HG02588 (cell line): ENCODE results near the gene ARHGAP15.
A peak's percentile ranks its signal among the peaks of the same experiment; 100 is the strongest.

ENCODE experiments used
- ATAC-seq: cut with Tn5 transposase; IDR thresholded peaks from one replicate; pipeline ENCODE4 v1.9.1; 2021; ENCODE audit warnings: mild to moderate bottlenecking, moderate library complexity; ENCODE audit not compliant: unreplicated experiment

ARHGAP15 gene

GRCh38 chr2:143476336-143477087 is 347.3 kb downstream of the ARHGAP15 start:
- ATAC-seq, result no peak

DNA sequence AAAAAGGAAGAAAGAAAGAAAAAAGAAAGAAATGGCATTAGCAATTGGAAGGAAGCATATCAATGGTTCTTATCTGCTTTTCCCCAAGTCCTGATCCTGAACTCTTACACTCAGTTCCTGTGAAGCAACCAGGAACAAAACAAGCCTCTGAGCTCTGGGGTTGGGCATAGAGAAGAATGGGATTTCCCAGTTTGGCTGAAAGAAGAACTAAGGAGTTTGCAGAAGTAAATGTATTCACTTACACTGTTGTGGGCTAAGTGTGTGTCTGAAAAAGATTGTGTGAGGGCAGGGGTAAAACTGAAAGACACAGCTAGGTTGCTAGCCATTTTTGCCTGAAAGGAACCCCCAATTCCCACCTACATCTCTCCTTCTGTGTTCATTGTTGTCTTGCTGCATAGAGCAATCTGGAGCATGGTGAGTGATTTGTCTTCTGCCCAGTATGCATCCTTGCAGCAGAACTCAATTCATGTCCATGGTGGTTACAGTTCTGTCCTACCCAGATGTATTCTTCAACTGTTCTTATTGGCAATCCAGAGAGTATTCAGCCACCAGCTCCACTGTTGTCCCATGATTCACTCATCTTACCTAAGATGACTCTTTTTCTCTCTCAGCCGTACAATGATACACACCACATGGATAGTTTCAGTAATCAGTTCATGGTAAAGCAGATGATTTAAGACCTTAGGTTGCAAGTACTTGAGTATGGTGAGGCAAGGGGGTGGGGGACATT is 348.7 kb downstream of the ARHGAP15 start:
- peak; percentile 86 for ATAC-seq

- ATAC-seq, result no peak
Observed at GRCh38 chr2:143480086-143480485, 350.9 kb downstream of the ARHGAP15 start.

DNA sequence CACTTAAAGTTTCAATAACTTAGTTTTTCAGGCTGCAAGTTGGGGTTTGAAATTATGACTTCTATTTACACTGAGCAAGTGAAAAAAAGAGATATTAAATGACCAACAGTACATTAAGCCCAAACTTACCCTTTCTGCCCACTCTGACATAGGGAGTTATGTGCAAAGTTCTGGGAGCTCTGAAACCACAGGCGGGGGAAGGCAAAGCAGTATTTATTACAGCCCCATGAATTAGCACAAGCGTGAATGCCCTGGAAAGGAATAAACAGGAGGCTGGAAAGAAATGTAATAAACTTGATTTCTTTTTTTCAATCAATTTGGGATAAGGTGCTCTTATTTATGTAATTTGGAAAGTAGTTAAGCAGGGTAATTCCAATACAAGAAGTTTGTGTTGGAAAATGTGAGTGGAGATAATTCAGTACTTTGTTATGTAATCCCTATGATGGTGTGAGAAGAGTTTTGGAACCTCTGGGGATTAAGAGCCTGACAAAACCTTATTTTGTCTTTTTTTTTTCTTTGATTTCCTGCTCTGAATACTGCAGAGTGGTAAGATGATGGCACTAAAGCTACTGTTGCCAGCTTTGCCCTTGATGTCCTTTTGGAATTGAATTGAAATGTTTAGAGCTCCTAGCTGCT is 351.5 kb downstream of the ARHGAP15 start:
- ATAC-seq, result no peak

- no peak for ATAC-seq
Observed at GRCh38 chr2:143481237-143481623, 352.0 kb downstream of the ARHGAP15 start.

DNA sequence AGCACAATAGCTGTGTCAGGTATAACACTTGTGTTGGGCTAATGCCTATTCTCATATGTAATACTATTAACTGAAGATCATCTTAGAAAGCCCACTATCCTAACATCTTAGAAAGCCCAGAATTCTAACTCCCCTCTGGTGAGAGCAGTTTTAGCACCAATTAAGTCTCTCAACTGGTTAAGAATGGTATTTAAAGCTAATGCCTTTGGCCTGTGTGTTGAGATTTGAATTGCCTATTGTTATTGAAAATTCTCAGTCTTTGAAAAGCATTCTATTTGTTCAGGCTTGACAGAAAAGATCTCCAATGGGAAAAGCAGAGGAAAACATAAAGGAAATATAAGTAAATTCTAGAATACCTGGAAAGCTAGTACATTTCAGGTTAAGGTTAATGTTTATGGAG is 352.5 kb downstream of the ARHGAP15 start:
- no peak for ATAC-seq

GRCh38 chr2:143482316-143482715 is 353.1 kb downstream of the ARHGAP15 start:
- ATAC-seq, result no peak

GRCh38 chr2:143482771-143483170 is 353.6 kb downstream of the ARHGAP15 start:
- ATAC-seq, result no peak

DNA sequence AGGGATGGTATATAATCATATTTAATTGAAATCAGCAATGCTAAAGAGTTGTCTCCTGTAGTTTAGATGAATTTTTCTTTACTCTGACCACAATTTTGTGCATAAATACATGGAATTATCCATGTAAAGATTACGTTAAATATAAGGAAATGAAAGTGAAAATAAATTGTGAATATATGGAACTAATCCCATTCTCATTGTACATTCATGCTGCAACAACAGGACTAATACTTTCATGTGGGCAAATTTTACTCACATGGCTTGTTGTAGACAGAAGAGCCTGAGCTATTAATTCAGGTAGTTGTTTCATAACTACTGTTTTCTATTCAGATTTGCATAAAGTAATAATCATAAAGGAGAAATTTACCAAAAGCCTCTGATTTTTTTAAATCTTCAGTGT is 357.8 kb downstream of the ARHGAP15 start:
- no peak for ATAC-seq

DNA sequence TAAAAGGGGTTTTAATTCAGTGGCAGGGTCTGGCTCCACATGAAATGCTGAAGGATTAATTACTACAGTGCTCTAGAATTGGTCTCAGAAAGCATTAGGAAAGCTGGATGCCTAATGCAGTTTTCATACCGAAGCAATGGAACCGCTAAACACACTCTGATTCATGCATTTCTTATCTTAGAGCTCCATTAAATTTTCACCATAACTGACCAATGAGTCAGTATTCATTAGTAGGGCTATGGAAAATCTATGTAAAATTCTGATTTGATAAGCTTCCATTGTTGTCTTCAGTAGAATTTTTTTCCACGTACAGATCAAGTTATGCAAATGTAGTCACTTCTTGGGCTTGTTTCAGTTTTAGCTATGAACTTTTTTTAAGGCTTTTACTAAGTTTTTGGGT is 359.9 kb downstream of the ARHGAP15 start:
- ATAC-seq, result no peak

- no peak for ATAC-seq
Observed at GRCh38 chr2:143491131-143491530, 361.9 kb downstream of the ARHGAP15 start.

DNA sequence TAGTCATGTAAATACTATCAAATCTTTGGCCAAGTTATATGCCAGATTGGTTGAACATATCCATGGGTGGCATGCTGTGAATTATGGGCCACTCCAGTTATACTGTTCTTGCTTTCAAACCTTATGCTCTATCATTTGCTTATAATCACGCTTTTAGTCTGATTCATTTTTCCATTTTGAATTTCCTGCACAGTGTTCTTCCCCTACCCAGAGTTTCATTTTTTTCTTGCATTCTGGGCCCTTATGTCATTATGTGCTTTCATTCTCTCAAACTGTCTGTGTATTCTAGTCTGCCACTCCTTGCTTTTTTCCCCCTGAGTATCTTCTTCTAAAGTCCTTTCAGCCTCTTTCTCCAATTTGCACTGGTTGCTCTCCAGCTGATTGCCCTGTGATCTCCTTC is 364.1 kb downstream of the ARHGAP15 start:
- ATAC-seq, result no peak

DNA sequence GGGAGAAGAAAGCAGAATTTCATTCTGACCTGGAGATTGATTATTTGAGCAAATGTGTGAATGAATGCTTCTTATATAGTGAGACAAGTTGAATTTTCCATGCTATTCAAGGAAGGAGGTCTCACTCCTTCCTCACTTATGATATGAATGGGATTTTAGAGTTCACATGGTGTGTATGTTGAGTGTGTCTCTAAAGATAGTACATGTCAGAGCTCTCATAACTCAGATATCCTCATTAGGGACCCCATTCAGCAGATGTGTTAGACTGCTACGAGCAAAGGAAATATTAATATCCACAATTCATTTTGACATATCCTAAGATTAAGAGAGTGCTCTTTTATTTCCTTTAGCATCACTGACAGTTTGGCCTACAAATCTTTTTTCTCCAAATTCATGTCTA is 368.5 kb downstream of the ARHGAP15 start:
- ATAC-seq, result no peak

DNA sequence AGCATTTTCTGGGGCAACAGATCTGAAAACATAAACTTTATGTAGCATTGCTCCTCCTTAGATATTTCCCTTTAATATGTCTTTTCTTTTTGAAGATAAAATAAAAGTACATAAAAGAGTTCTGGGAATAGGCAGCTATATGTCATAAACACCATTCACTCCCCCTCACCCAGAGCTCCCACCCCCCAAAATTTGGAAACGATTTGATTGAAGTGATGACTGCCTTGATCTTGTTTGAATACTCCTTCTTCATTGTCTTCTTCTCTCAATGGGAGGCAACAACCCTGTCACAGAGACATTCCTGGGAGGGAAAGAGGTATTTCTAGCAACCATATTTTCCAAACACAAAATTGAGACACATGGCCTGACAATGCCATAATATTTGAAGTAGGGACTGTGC is 369.3 kb downstream of the ARHGAP15 start:
- no peak for ATAC-seq

DNA sequence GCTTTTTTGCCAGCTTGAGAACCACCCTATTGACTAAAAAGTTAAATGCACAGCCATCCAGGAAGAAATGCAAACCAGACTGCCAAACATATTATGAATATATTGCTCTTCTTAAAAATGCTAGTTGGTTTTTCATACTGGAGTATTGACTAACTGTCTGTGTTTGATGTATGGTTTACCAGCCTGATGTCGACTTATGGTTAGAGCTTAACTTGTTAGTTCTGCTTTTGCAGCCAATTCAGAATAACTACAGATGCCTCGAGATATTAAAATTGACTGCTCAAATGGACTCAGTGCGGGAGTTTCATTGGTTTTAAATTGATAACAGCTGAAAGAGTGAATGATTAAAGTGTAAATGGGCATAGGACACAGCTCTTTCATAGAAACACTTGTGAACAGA is 369.8 kb downstream of the ARHGAP15 start:
- no peak for ATAC-seq

DNA sequence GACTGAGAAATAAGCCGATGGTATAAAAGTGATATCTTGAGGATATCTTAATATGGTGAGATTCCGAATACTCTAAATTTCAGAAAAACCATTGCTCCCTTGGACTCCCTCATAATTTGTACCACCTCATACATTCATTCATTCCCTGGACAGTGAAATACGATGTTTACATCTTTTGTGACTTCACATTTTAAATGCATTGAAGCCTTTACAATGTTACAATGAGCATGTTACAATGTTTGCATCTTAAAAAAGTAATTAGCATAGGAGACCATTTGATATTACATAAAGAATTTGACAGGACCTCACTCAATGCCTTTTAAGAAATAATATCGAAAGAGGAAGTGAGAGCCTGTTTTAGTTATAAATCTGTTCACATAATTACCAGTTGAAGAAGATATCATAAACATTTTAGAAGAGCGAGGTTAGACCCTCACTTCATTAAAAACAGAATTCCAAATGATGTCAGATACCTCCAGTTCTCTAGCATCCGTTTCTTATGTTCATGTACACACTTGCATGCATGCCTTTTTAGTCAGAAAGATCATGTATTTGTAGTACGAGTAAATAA is 372.0 kb downstream of the ARHGAP15 start:
- ATAC-seq, result no peak

DNA sequence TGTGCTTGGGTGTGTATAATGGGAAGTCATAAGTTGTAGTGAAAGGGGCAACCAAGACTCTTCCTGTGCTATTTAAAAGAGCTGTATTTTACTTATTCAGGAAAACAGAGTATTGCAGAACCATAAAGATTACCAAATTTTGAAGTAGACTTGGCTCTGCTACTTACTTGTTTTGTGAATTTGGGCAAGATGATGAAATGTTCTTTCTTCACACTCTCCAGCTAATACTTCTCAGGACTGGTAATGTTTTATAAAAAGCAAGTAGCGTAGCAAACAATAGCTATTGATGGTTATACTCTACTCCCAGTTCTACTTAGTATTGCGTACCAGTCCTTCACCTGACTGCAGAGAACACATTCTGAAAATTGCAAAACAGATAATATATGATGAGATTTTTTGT is 374.1 kb downstream of the ARHGAP15 start:
- ATAC-seq, result no peak

- no peak for ATAC-seq
Observed at GRCh38 chr2:143504397-143504796, 375.2 kb downstream of the ARHGAP15 start.

- ATAC-seq, result no peak
Observed at GRCh38 chr2:143505542-143505941, 376.3 kb downstream of the ARHGAP15 start.

DNA sequence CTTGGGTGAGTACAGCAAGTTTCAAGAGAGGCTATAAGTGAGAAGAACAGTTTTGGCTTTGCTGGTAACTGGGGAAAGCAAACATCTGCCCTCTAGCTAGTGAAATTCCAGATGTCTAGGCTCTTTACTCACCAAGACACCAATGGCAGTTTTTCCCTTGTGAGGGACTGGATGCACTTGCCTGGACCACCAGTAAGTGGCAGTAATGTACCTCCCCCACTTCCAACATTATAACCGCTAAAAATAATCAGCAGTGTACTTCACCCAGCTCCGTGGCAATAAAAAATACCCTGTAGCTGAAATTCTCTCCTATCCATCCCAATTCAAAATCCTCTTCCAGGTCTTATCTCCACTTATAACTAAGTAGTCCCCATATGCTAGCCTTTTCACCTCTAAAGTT is 383.9 kb downstream of the ARHGAP15 start:
- peak; percentile 66 for ATAC-seq

- ATAC-seq, result no peak
Observed at GRCh38 chr2:143514413-143514812, 385.2 kb downstream of the ARHGAP15 start.

- ATAC-seq, result no peak
Observed at GRCh38 chr2:143515318-143515717, 386.1 kb downstream of the ARHGAP15 start.
